Neural cell (in vitro differentiated cells): ENCODE data around the gene FOXJ1.

Experiments used
- CTCF ChIP-seq: fragments of 450-650 bp; IDR thresholded peaks from 2 replicates; pipeline ENCODE4 v1.5.1; 2014; ENCODE audit warnings: antibody characterized with exemption, mild to moderate bottlenecking, moderate library complexity; ENCODE audit not compliant: poor library complexity, severe bottlenecking
- EP300 ChIP-seq: fragments of 450-650 bp; conservative IDR thresholded peaks from 2 replicates; pipeline ENCODE4 v1.6.1; 2014; ENCODE audit warnings: antibody characterized with exemption, mild to moderate bottlenecking, moderate library complexity; ENCODE audit not compliant: poor library complexity, severe bottlenecking
- EZH2 ChIP-seq: fragments of 200-600, 300-800 bp; shearing (Covaris generic), sonication (generic); IDR thresholded peaks from 2 replicates; pipeline ENCODE4 v1.6.1; 2014; ENCODE audit warnings: antibody characterized with exemption, low read length, borderline replicate concordance, mild to moderate bottlenecking; ENCODE audit not compliant: insufficient read depth, poor library complexity, severe bottlenecking
- SMC3 ChIP-seq: fragments of 450-650 bp; conservative IDR thresholded peaks from 2 replicates; pipeline ENCODE4 v1.6.1; 2014; ENCODE audit warnings: antibody characterized with exemption, mild to moderate bottlenecking, moderate library complexity; ENCODE audit not compliant: poor library complexity
- TAF1 ChIP-seq: IDR thresholded peaks from 2 replicates; pipeline ENCODE4 v1.6.1; 2012; ENCODE audit warnings: low read depth

GRCh38 chr17:76171706-76172105, 30.7 kb upstream of the FOXJ1 start:
- TF ChIP-seq CTCF = no peak
- TF ChIP-seq SMC3 = no peak
- TF ChIP-seq EP300 = no peak
- TF ChIP-seq EZH2 = no peak
- no peak for TF ChIP-seq TAF1
